Ascending aorta (tissue), 2 donors: ENCODE results near the gene QSOX1. TPM values are rescaled to one million over a fixed set of nuclear protein-coding genes. Genes with fewer than 3 reads are reported as not detected.

ENCODE experiments used
- DNase-seq, 2 donors: peaks; one replicate each; pipeline ENCODE4 v3.0.0-alpha.2; 2019; ENCODE audit warnings: low spot score in 2 of 2
- H3K27ac ChIP-seq, 2 donors: fragments of 200-600 bp; sonication (generic); one replicate each; pipeline ENCODE4 v1.5.1; 2016 to 2017; ENCODE audit warnings: mild to moderate bottlenecking in 1 of 2
- H3K27me3 ChIP-seq: fragments of 200-600 bp; sonication (generic); one replicate; pipeline ENCODE4 v1.5.1; 2017
- H3K36me3 ChIP-seq, 2 donors: fragments of 200-600 bp; sonication (generic); one replicate each; pipeline ENCODE4 v1.5.1; 2016
- H3K4me1 ChIP-seq, 2 donors: fragments of 200-600 bp; sonication (generic); one replicate each; pipeline ENCODE4 v1.5.1; 2016 to 2017; ENCODE audit warnings: mild to moderate bottlenecking in 1 of 2
- H3K4me3 ChIP-seq, 2 donors: fragments of 200-600 bp; sonication (generic); one replicate each; pipeline ENCODE4 v1.5.1; 2016 to 2017; ENCODE audit warnings: mild to moderate bottlenecking in 1 of 2
- H3K9me3 ChIP-seq, 2 donors: fragments of 200-600 bp; sonication (generic); one replicate each; pipeline ENCODE4 v1.5.1; 2016
- intact Hi-C: fragments of 100-400 bp; cut with DNase I; formaldehyde crosslinking; loops from one replicate; pipeline ENCODE4 v1.15.1; 2023
- total RNA-seq: library from RNA; depleted of rRNA; stranded (reverse); fragments of >200 nt; gene quantifications from one replicate; pipeline ENCODE4 v1.1.0, GENCODE V29; 2016
- TF ChIP-seq, protein P1 (sequence below), 3 experiments: fragments of 200-600 bp in 2 of 3; fragments of 450-650 bp in 1 of 3; sonication (generic) in 2 of 3; IDR thresholded peaks; one replicate each; pipeline ENCODE4 v1.5.1; 2016 to 2019; ENCODE audit warnings: antibody characterized with exemption in 3 of 3, mild to moderate bottlenecking in 1 of 3, moderate library complexity in 1 of 3

The QSOX1 gene
- total RNA-seq, 1 donor from 2014 or later = 200 TPM

- DNase-seq = no peak
- Histone ChIP-seq H3K9me3 (no peaks in the 10 kb centered on the region), H3K27ac (no peak overlapping the region), H3K4me3 (no peak overlapping the region), H3K36me3 (no peaks in the 10 kb centered on the region), H3K4me1 (no peaks in the 10 kb centered on the region), H3K27me3 (no peaks in the 10 kb centered on the region)
- intact Hi-C loops = no loop called here
- TF ChIP-seq, protein P1, sequence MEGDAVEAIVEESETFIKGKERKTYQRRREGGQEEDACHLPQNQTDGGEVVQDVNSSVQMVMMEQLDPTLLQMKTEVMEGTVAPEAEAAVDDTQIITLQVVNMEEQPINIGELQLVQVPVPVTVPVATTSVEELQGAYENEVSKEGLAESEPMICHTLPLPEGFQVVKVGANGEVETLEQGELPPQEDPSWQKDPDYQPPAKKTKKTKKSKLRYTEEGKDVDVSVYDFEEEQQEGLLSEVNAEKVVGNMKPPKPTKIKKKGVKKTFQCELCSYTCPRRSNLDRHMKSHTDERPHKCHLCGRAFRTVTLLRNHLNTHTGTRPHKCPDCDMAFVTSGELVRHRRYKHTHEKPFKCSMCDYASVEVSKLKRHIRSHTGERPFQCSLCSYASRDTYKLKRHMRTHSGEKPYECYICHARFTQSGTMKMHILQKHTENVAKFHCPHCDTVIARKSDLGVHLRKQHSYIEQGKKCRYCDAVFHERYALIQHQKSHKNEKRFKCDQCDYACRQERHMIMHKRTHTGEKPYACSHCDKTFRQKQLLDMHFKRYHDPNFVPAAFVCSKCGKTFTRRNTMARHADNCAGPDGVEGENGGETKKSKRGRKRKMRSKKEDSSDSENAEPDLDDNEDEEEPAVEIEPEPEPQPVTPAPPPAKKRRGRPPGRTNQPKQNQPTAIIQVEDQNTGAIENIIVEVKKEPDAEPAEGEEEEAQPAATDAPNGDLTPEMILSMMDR (IDR thresholded peaks at IDR 0.05) = no peak
These were observed 64.4 kb downstream of the QSOX1 start for GRCh38 chr1:180218806-180219765.

DNA sequence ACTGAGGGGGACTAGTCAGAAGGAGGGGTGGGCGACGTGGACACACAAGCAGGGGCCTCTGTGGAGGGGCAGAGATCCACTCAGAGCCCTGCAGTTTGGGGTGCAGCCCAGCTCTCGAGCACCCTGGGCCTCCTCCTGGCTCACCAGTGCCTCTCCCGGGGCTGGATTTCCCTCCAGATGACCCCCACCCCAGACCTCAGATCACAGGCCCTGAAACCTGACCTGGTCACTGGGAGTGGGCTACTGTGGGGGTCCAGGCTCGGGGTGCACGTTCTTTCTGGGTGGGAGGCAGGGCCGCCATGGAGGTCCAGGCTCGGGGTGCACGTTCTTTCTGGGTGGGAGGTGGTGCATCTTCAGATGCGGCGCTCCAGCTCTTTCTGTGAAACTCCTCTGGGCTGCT lies 65.1 kb downstream of the QSOX1 start:
- no peak overlapping the region for H3K4me3 ChIP-seq
- no peaks in the 10 kb centered on the region for H3K36me3 ChIP-seq
- H3K27me3 ChIP-seq = no peaks in the 10 kb centered on the region
- TF ChIP-seq, protein P1 (IDR thresholded peaks at IDR 0.05) = no peak
- intact Hi-C loops = no loop called here
- no peak for DNase-seq
- no peak overlapping the region for H3K27ac ChIP-seq
- no peaks in the 10 kb centered on the region for H3K4me1 ChIP-seq
- no peaks in the 10 kb centered on the region for H3K9me3 ChIP-seq

- intact Hi-C loops = no loop called here
- DNase-seq = no peak
- Histone ChIP-seq H3K4me1 (no peaks in the 10 kb centered on the region), H3K36me3 (no peaks in the 10 kb centered on the region), H3K9me3 (no peaks in the 10 kb centered on the region), H3K27ac (no peak overlapping the region), H3K27me3 (no peaks in the 10 kb centered on the region), H3K4me3 (no peak overlapping the region)
- TF ChIP-seq, protein P1 (IDR thresholded peaks at IDR 0.05) = no peak
These were observed 66.8 kb downstream of the QSOX1 start for GRCh38 chr1:180221462-180221861.

GRCh38 chr1:180224902-180225301 lies 70.2 kb downstream of the QSOX1 start:
- H3K4me1 ChIP-seq = peaks cover 7 to 10% of the 10 kb centered on the region in 2 donors
- intact Hi-C loops = no loop called here
- H3K27ac ChIP-seq = no peak overlapping the region
- TF ChIP-seq, protein P1 (IDR thresholded peaks at IDR 0.05) = no peak
- no peak for DNase-seq
- no peak overlapping the region for H3K4me3 ChIP-seq
- H3K9me3 ChIP-seq = no peaks in the 10 kb centered on the region
- peaks cover 11% of the 10 kb centered on the region for H3K27me3 ChIP-seq
- H3K36me3 ChIP-seq = no peaks in the 10 kb centered on the region

GRCh38 chr1:180225403-180225802 lies 70.7 kb downstream of the QSOX1 start:
- DNase-seq = no peak
- no peaks in the 10 kb centered on the region for H3K36me3 ChIP-seq
- no peak overlapping the region for H3K27ac ChIP-seq
- no peaks in the 10 kb centered on the region for H3K9me3 ChIP-seq
- H3K4me1 ChIP-seq = peaks cover 12 to 14% of the 10 kb centered on the region in 2 donors
- intact Hi-C loops = no loop called here
- H3K4me3 ChIP-seq = no peak overlapping the region
- H3K27me3 ChIP-seq = peaks cover 14% of the 10 kb centered on the region
- TF ChIP-seq, protein P1 (IDR thresholded peaks at IDR 0.05) = no peak
